Esophagus squamous epithelium (tissue), 5 donors: ENCODE measurements around the gene PPT1. TPM values are rescaled to one million over a fixed set of nuclear protein-coding genes. Genes with fewer than 3 reads are reported as not detected.

Source experiments
- DNase-seq: peaks from one replicate; lab custom pipeline; 2025; lab: John Stamatoyannopoulos, UW
- H3K27ac ChIP-seq, 4 donors: fragments of 200-600 bp; sonication (generic); one replicate each; pipeline ENCODE4 v1.5.1; 2016 to 2019; ENCODE audit warnings: mild to moderate bottlenecking in 1 of 4
- H3K27me3 ChIP-seq, 4 donors: fragments of 200-600 bp; sonication (generic); 1 replicate in 3 of 4; 2 replicates in 1 of 4; pipeline versions ENCODE4 v1.5.1 to v1.6.0; 2017 to 2021; ENCODE audit warnings: antibody characterized with exemption in 1 of 4
- H3K36me3 ChIP-seq, 3 donors: fragments of 200-600 bp; sonication (generic); one replicate each; pipeline ENCODE4 v1.5.1; 2016 to 2019
- H3K4me1 ChIP-seq, 3 donors: fragments of 200-600 bp; sonication (generic); one replicate each; pipeline ENCODE4 v1.5.1; 2017 to 2019
- H3K4me3 ChIP-seq, 4 donors: fragments of 200-600 bp; sonication (generic); 1 replicate in 3 of 4; 2 replicates in 1 of 4; pipeline ENCODE4 v1.5.1; 2016 to 2019; ENCODE audit warnings: mild to moderate bottlenecking in 2 of 4, moderate library complexity in 1 of 4
- H3K9me3 ChIP-seq, 3 donors: fragments of 200-600 bp; sonication (generic); one replicate each; pipeline ENCODE4 v1.5.1; 2016 to 2019
- POLR2A ChIP-seq, 4 donors: fragments of 450-650 bp; IDR thresholded peaks; one replicate each; pipeline ENCODE4 v1.6.1; 2017; ENCODE audit warnings: antibody characterized with exemption in 4 of 4, mild to moderate bottlenecking in 4 of 4, moderate library complexity in 3 of 4
- WGBS, 2 donors: methylation state at CpG; one replicate each; pipeline ENCODE4 v1.1.5; 2018; 5-methylcytosine and 5-hydroxymethylcytosine counted together
- intact Hi-C: fragments of 100-400 bp; cut with DNase I; formaldehyde crosslinking; loops from one replicate; pipeline ENCODE4 v1.15.0; 2022
- total RNA-seq, 4 donors: library from RNA; depleted of rRNA; stranded (reverse); fragments of >200 nt; gene quantifications; one replicate each; pipeline ENCODE4 v1.1.0, GENCODE V29; 2016
- TF ChIP-seq, protein P1 (sequence below), 6 experiments: fragments of 450-650 bp in 4 of 6; fragments of 200-600 bp in 2 of 6; sonication (generic) in 2 of 6; IDR thresholded peaks; one replicate each; pipeline ENCODE4 v1.5.1; 2016 to 2019; ENCODE audit warnings: antibody characterized with exemption in 6 of 6, mild to moderate bottlenecking in 4 of 6, moderate library complexity in 4 of 6
- donor health status: DM: yes; HTN: yes; CAD: no.

PPT1 gene
- total RNA-seq, 4 donors from 2014 or later: 27.2 to 43.9 (median 37.6) TPM

DNA sequence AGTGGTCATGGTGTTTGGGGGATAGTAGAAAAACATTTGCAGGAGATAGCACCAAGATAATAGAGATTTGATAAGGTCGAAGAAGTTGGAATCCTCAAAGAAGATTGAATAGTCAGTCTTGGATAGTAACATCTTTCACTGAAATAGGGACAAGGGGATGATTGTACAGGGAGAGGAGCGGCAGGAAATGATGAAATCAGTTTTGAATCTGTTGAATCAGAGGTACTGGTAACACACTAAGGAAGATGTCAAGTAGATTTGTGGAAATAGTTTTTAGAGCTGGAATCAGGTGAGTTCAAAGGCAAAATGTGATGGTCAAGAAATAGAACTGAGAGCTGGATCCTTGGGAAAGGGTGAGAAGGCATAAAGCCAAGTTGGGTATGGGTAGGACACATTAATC is 30.0 kb downstream of the PPT1 start:
- H3K9me3 ChIP-seq: no peaks in the 10 kb centered on the region
- no peak overlapping the region for H3K27ac ChIP-seq
- intact Hi-C loops: no loop called here
- H3K4me1 ChIP-seq: peaks cover 0 to 10% (median 0%) of the 10 kb centered on the region in 3 donors
- H3K36me3 ChIP-seq: peaks cover 39 to 100% (median 72%) of the 10 kb centered on the region in 3 donors
- no peaks in the 10 kb centered on the region for H3K27me3 ChIP-seq
- WGBS, 2 donors: 81 to 89% methylated on average over 2 of the region's 2 CpGs
- no peak overlapping the region for H3K4me3 ChIP-seq
- DNase-seq: no peak
- no peak for TF ChIP-seq POLR2A (IDR thresholded peaks at IDR 0.05)
- TF ChIP-seq, protein P1, sequence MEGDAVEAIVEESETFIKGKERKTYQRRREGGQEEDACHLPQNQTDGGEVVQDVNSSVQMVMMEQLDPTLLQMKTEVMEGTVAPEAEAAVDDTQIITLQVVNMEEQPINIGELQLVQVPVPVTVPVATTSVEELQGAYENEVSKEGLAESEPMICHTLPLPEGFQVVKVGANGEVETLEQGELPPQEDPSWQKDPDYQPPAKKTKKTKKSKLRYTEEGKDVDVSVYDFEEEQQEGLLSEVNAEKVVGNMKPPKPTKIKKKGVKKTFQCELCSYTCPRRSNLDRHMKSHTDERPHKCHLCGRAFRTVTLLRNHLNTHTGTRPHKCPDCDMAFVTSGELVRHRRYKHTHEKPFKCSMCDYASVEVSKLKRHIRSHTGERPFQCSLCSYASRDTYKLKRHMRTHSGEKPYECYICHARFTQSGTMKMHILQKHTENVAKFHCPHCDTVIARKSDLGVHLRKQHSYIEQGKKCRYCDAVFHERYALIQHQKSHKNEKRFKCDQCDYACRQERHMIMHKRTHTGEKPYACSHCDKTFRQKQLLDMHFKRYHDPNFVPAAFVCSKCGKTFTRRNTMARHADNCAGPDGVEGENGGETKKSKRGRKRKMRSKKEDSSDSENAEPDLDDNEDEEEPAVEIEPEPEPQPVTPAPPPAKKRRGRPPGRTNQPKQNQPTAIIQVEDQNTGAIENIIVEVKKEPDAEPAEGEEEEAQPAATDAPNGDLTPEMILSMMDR (IDR thresholded peaks at IDR 0.05): no peak

DNA sequence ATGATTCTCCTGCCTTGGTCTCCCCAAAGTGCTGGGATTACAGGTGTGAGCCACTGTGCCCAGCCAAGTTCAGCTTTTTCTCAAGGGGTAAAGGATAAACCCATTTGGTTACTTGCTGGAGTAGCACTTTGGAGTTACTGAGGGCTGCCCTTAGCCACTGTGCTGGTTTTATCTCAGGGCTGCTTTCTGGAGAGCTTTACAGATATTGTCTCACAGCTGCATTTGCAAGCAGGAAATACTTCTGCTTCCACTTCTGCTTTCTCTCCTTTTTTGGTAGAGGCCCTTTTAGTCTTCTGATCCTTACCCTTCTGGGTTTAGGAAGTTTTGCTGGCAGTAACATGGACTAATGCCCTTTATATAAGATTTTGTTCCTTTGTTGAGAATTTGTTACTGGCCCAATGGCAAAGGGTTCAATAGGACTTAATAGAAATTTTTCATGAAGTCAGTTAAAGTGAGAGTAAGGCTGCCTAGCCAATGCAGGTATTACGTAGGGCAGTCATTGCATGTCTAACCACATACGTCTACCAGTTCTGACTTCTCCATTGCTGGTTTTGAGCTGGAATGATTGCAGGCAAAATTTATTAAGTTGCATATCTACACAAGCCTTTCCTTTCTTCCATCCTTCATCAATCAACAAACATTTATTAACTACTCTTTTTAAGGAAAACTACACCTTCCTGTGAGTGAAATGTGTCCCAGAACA is 32.1 kb downstream of the PPT1 start:
- no peaks in the 10 kb centered on the region for H3K27me3 ChIP-seq
- H3K27ac ChIP-seq: peak overlapping the region in 1 of 4 donors; percentile 19
- H3K4me3 ChIP-seq: no peak overlapping the region
- peaks cover 28 to 100% (median 57%) of the 10 kb centered on the region in 3 donors for H3K36me3 ChIP-seq
- no peaks in the 10 kb centered on the region for H3K9me3 ChIP-seq
- WGBS, 2 donors: 52 to 74% methylated on average over 2 of the region's 2 CpGs
- H3K4me1 ChIP-seq: peaks cover 0 to 31% (median 10%) of the 10 kb centered on the region in 3 donors
- intact Hi-C loops: no loop called here
- no peak for TF ChIP-seq POLR2A (IDR thresholded peaks at IDR 0.05)
- TF ChIP-seq, protein P1 (IDR thresholded peaks at IDR 0.05): no peak
- no peak for DNase-seq

DNA sequence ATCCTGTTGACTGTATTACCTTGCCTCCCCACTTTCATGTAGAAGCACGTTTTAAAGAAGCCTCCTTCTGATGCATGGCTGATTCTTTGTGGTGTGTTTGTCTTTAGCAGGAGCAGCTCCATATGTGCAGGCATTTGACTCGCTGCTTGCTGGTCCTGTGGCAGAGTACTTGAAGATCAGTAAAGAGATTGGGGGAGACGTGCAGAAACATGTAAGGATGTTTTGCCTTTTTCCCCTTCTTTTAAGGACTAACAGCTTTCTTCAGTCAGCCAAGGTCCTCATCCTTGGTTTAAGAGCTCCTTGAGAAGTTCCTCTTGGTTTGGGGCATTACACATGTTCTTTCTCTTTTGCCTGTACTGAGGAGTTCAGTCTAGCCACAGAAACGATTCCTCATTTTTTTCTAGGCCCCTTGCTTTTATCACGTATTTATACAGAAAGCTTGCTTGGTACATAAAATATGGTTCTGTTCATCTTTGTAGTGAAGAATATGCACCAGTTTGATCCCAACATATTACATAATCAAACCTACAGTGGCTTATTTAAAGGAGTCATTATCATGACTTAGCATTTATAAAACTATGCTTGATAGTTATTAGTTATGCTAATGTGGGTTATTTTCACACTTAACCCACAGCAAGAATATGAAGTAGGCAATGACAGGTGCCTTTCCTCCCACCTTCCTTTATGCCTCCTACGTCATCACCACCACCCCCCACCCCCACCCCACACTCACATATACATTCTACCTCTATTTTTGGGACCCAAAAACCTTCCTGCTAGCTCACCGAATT is 36.9 kb downstream of the PPT1 start:
- Histone ChIP-seq H3K27me3 (no peaks in the 10 kb centered on the region), H3K4me3 (peak overlapping the region in 1 of 4 donors; percentile 1), H3K36me3 (peaks cover 6 to 85% (median 27%) of the 10 kb centered on the region in 3 donors), H3K27ac (peak overlapping the region; percentile 26 to 71 (median 66)), H3K9me3 (no peaks in the 10 kb centered on the region), H3K4me1 (peaks cover 4 to 78% (median 32%) of the 10 kb centered on the region in 3 donors)
- DNase-seq: no peak
- 41 to 43% methylated on average over 7 of the region's 7 CpGs for WGBS, 2 donors
- no peak for TF ChIP-seq POLR2A (IDR thresholded peaks at IDR 0.05)
- TF ChIP-seq, protein P1 (IDR thresholded peaks at IDR 0.05): no peak
- intact Hi-C loops: no loop called here

DNA sequence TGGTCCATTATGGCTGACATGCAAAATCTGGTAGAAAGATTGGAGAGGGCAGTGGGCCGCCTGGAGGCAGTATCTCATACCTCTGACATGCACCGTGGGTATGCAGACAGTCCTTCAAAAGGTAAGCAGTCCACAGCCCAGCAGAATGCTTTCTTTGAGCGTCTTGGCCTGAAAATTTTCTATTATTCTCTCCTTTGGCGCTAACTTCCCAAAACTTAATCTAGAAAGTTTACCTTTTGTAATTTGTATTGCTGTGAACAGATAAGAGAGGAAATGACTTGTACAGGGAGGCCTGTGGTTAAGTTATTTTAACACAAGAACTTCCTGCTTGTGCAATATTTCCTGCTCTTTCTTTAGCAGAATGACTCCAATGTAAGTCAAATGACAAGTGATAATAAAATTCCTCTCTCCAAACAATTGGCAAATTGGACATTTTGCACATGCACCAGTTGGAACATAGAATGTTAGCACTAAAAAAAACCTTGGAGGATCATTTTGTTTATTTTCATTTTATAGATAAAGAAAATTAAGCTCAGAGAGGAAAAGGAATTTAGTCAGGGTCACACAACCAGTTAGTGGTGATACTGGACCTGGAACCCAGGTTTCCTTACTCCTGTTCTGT is 37.6 kb downstream of the PPT1 start:
- no peak for DNase-seq
- peaks cover 4 to 83% (median 36%) of the 10 kb centered on the region in 3 donors for H3K4me1 ChIP-seq

More for the DNA sequence above, 37.6 kb downstream of the PPT1 start:
- TF ChIP-seq POLR2A (IDR thresholded peaks at IDR 0.05): no peak
- TF ChIP-seq, protein P1 (IDR thresholded peaks at IDR 0.05): no peak
- WGBS, 2 donors: 34 to 38% methylated on average over 4 of the region's 4 CpGs
- Histone ChIP-seq H3K36me3 (peaks cover 6 to 78% (median 23%) of the 10 kb centered on the region in 3 donors), H3K4me3 (peak overlapping the region in 1 of 4 donors; percentile 1), H3K9me3 (no peaks in the 10 kb centered on the region), H3K27ac (peak overlapping the region; percentile 26 to 71 (median 66)), H3K27me3 (no peaks in the 10 kb centered on the region)
- intact Hi-C loops: no loop called here
